ENCODE data around the gene PIK3C2G. TPM values are rescaled to one million over a fixed set of nuclear protein-coding genes. Genes with fewer than 3 reads are reported as not detected.

PIK3C2G gene
- polyA plus RNA-seq, 1 donor (not counting 4 experiments of a cell fraction or from before 2014, with no cell fraction given), result 3.7 TPM

GRCh38 chr12:18431771-18432170 is 170.5 kb downstream of the PIK3C2G start:
- H3K27ac ChIP-seq (ENCODE audit: control insufficient read depth, insufficient read depth, low read length), result no peak overlapping the region
- H3K9me1 ChIP-seq (ENCODE audit: control insufficient read depth, extremely low read depth, insufficient read depth, low read length), result no peaks in the 10 kb centered on the region
- TF ChIP-seq CTCF (optimal IDR thresholded peaks at IDR 0.05 in 1 of 3, IDR thresholded peaks at IDR 0.05 in 1 of 3, conservative IDR thresholded peaks at IDR 0.05 in 1 of 3; ENCODE audit: extremely low read depth in 1 of 3, insufficient read depth in 2 of 3, low read length in 3 of 3), result no peak
- no peak for TF ChIP-seq EZH2 (IDR thresholded peaks at IDR 0.05; ENCODE audit: low read length)
- no peak overlapping the region for H3K4me3 ChIP-seq (ENCODE audit: control insufficient read depth in 2 of 3, extremely low read depth in 1 of 3, insufficient read depth in 2 of 3, low read depth in 1 of 3, low read length in 3 of 3)
- DNase-seq (ENCODE audit: low read depth, low spot score), result no peak
- H3K4me1 ChIP-seq (ENCODE audit: control insufficient read depth, extremely low read depth, insufficient read depth, low read length), result peaks cover 5% of the 10 kb centered on the region
- H2AFZ ChIP-seq (ENCODE audit: control insufficient read depth, low read length), result no peak overlapping the region
- H3K27me3 ChIP-seq (ENCODE audit: control insufficient read depth, extremely low read depth, insufficient read depth, low read length), result no peaks in the 10 kb centered on the region
- FAIRE-seq, result no peak
- no peak overlapping the region for H3K4me2 ChIP-seq (ENCODE audit: control insufficient read depth, extremely low read depth, insufficient read depth, low read depth, low read length)
- H3K9ac ChIP-seq (ENCODE audit: control insufficient read depth, extremely low read depth, insufficient read depth, low read length), result no peak overlapping the region
- no peaks in the 10 kb centered on the region for H3K79me2 ChIP-seq (ENCODE audit: control insufficient read depth, insufficient read depth, low read length)
- no peaks in the 10 kb centered on the region for H3K36me3 ChIP-seq (ENCODE audit: control insufficient read depth in 2 of 2, extremely low read depth in 1 of 2, insufficient read depth in 2 of 2, low read length in 2 of 2)
- no peaks in the 10 kb centered on the region for H4K20me1 ChIP-seq (ENCODE audit: control insufficient read depth, extremely low read depth, insufficient read depth, low read length)
- H3K9me3 ChIP-seq (ENCODE audit: control insufficient read depth, low read depth, low read length), result no peaks in the 10 kb centered on the region
- dilution Hi-C loops (cut with MboI; ENCODE audit: extremely low pct_ligation_motif_present, low sequenced_read_pairs), result no loop called here

- Histone ChIP-seq H3K27me3 (ENCODE audit: control insufficient read depth, extremely low read depth, insufficient read depth, low read length) (no peaks in the 10 kb centered on the region), H3K79me2 (ENCODE audit: control insufficient read depth, insufficient read depth, low read length) (no peaks in the 10 kb centered on the region), H3K9ac (ENCODE audit: control insufficient read depth, extremely low read depth, insufficient read depth, low read length) (no peak overlapping the region), H3K9me1 (ENCODE audit: control insufficient read depth, extremely low read depth, insufficient read depth, low read length) (no peaks in the 10 kb centered on the region), H3K4me2 (ENCODE audit: control insufficient read depth, extremely low read depth, insufficient read depth, low read depth, low read length) (no peak overlapping the region), H4K20me1 (ENCODE audit: control insufficient read depth, extremely low read depth, insufficient read depth, low read length) (no peaks in the 10 kb centered on the region), H3K27ac (ENCODE audit: control insufficient read depth, insufficient read depth, low read length) (no peak overlapping the region), H2AFZ (ENCODE audit: control insufficient read depth, low read length) (no peak overlapping the region), H3K4me1 (ENCODE audit: control insufficient read depth, extremely low read depth, insufficient read depth, low read length) (peaks cover 5% of the 10 kb centered on the region), H3K36me3 (ENCODE audit: control insufficient read depth in 2 of 2, extremely low read depth in 1 of 2, insufficient read depth in 2 of 2, low read length in 2 of 2) (no peaks in the 10 kb centered on the region), H3K9me3 (ENCODE audit: control insufficient read depth, low read depth, low read length) (no peaks in the 10 kb centered on the region), H3K4me3 (ENCODE audit: control insufficient read depth in 2 of 3, extremely low read depth in 1 of 3, insufficient read depth in 2 of 3, low read depth in 1 of 3, low read length in 3 of 3) (no peak overlapping the region)
- dilution Hi-C loops (cut with MboI; ENCODE audit: extremely low pct_ligation_motif_present, low sequenced_read_pairs), result no loop called here
- no peak for TF ChIP-seq EZH2 (IDR thresholded peaks at IDR 0.05; ENCODE audit: low read length)
- no peak for TF ChIP-seq CTCF (optimal IDR thresholded peaks at IDR 0.05 in 1 of 3, IDR thresholded peaks at IDR 0.05 in 1 of 3, conservative IDR thresholded peaks at IDR 0.05 in 1 of 3; ENCODE audit: extremely low read depth in 1 of 3, insufficient read depth in 2 of 3, low read length in 3 of 3)
- DNase-seq (ENCODE audit: low read depth, low spot score) (no peak), FAIRE-seq (no peak)
Measured at GRCh38 chr12:18432206-18432605, 170.9 kb downstream of the PIK3C2G start.

Measured in keratinocyte (primary cell).